GM18507 (cell line): Measurements from ENCODE around the gene EDEM3.

Source experiments
- DNase-seq: peaks from one replicate; pipeline ENCODE4 v3.0.0; 2011; ENCODE audit warnings: low read depth; ENCODE audit not compliant: insufficient read length; ENCODE audit errors: extremely low spot score
- FAIRE-seq: peaks from 2 replicates; lab custom pipeline; 2011; peaks lifted over from hg19 to GRCh38; lab: Jason Lieb, UNC

EDEM3 gene

GRCh38 chr1:184648160-184648855 lies 106.3 kb downstream of the EDEM3 start:
- no peak for FAIRE-seq

GRCh38 chr1:184647471-184647870 lies 107.2 kb downstream of the EDEM3 start:
- no peak for DNase-seq
- no peak for FAIRE-seq

More at GRCh38 chr1:184648160-184648855, 106.3 kb downstream of the EDEM3 start:
- DNase-seq, result no peak

- no peak for FAIRE-seq
- no peak for DNase-seq
Observed at GRCh38 chr1:184646824-184647223, 107.8 kb downstream of the EDEM3 start.

- DNase-seq, result no peak
- no peak for FAIRE-seq
Observed at GRCh38 chr1:184646178-184646701, 108.4 kb downstream of the EDEM3 start.

- DNase-seq (no peak), FAIRE-seq (no peak)
Observed at GRCh38 chr1:184644771-184645170, 109.9 kb downstream of the EDEM3 start.

- FAIRE-seq, result no peak
- no peak for DNase-seq
Observed at GRCh38 chr1:184643661-184644060, 111.0 kb downstream of the EDEM3 start.

- DNase-seq, result no peak
Observed at GRCh38 chr1:184641894-184642293, 112.8 kb downstream of the EDEM3 start.

GRCh38 chr1:184640505-184640904 lies 114.2 kb downstream of the EDEM3 start:
- DNase-seq (no peak), FAIRE-seq (no peak)

More at GRCh38 chr1:184641894-184642293, 112.8 kb downstream of the EDEM3 start:
- no peak for FAIRE-seq
